ENCODE measurements around the gene NOTCH4.
A peak's percentile ranks its signal among the peaks of the same experiment; 100 is the strongest.

Gene NOTCH4

GRCh38 chr6:32179766-32180405 lies 44.0 kb downstream of the NOTCH4 start:
- no peak for DNase-seq

DNA sequence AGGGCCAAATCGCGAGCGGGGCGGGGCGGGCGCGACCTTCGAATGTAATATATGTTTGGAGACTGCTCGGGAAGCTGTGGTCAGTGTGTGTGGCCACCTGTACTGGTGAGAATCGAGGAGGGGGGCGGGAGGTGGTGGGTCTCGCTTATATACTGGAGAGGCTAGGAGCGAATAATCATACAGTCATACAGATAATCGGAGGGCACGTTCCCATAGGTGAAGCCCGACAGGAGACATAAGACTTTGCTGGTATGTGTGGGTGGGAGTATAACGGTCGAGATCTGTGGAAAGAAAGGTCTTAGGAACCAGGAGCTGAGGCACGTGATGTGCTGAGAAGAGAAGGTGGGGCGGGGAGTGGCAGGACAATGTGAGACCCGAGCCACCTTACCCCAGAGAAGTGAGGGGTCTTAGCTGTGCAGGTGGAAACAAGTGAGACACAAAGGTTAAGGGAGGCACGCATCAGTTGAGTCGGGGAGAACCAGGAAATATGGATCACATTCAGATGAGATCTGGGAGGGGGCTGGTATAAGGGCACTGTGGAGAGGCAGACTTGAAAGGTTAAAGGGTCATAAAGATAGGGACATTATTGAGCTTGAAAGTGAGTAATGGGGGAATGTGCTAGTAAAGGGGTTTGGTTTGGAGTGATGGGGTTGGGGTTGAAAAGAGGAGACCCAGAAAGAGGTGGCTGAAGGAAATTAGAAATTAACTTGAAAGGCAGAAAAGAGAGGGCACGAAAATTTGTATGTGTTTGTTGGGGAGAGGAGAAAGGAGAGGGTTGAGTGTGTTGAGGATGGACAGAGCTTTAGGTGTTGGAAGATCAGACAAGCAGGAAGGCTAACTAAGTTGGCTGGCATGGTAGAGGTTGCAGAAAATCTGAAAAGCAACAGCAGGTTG lies 45.1 kb downstream of the NOTCH4 start:
- DNase-seq: no peak

- DNase-seq: peak; percentile 89 to 100 (median 93)
Observed at GRCh38 chr6:32177788-32178546, 45.9 kb downstream of the NOTCH4 start, which contains the start of gene RNF5. Gene RNF5 (plus strand): TSS chr6:32178405. CDS start chr6:32178512, 107 bp downstream.

DNA sequence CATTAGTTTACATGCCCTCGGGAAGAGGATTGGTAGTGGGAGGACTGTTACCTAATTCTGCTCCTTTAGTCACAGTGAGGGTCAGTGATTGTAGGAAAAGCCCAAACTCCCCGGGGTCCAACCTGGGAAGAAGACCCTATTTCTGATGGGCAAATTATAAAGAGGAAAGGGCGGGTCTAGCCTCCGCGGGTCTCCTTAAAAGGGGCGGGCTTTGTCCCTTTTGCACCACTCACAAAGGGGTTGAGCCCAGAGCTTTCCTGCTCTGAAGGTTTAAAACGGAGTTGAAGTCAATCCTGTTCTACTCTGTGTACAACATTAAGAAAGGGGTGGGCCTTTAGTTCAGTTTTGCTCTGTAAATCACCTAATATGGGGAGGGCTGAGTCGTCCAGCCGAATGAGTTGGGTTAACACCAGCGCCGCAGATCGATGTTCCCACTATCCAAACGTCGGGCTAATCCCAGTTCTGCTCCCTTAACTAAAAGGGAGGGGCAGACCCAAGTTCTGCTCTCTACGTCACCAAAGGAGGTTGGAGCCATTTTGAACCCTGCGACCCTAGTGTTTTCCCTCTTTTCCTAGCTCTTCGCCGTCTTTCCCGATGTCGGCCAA lies 46.6 kb downstream of the NOTCH4 start:
- DNase-seq: peak in 2 of 5 donors; percentile 28 to 68

GRCh38 chr6:32176476-32177182 lies 47.2 kb downstream of the NOTCH4 start:
- DNase-seq: no peak

DNA sequence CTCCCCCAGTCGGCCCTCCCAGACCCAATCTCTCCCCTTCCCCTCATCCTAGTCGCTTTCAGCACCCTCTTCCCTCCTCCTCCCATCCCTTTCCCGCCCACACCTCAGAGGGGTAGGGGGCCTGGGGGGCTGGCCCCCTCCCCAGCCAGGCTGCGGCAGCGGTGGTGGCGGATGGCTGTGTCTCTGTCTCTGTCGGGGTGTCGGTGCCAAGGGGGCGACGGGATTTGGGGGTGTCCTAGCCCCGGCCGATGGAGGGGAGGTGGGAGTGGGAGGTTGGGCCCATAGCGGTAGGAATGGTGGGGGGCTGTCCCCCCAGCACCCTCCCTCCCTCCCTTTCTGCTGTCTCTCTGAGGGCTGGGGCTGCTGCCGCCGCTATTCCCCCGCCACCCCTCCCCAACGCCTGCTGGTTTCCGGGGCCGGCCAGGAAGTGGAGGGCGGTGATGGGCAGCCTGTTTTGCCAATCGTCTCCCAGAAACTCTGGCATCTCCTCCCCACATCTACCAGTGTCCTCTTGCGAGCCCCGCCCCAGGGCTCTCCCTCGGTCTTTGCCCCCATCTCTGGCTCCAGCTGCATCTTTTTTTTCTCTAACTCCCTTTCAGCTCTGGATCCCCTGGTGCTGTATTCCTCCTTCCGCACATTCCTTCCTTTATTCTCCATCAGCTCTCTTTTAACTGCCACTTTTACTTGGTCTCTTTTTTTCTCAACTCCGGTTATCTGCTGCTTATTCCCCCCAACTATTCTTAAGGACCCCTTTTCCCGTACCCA lies 48.0 kb downstream of the NOTCH4 start, which contains the start of gene AGPAT1:
TSS of gene AGPAT1 (minus strand) at position 374 of the 765 bp plus-strand sequence. CDS start 4,588 bp downstream, outside the sequence.
- peak; percentile 89 to 96 (median 93) for DNase-seq

- DNase-seq: no peak
Observed at GRCh38 chr6:32175322-32175710, 48.6 kb downstream of the NOTCH4 start.

GRCh38 chr6:32174416-32174815 lies 49.5 kb downstream of the NOTCH4 start:
- DNase-seq: no peak

DNA sequence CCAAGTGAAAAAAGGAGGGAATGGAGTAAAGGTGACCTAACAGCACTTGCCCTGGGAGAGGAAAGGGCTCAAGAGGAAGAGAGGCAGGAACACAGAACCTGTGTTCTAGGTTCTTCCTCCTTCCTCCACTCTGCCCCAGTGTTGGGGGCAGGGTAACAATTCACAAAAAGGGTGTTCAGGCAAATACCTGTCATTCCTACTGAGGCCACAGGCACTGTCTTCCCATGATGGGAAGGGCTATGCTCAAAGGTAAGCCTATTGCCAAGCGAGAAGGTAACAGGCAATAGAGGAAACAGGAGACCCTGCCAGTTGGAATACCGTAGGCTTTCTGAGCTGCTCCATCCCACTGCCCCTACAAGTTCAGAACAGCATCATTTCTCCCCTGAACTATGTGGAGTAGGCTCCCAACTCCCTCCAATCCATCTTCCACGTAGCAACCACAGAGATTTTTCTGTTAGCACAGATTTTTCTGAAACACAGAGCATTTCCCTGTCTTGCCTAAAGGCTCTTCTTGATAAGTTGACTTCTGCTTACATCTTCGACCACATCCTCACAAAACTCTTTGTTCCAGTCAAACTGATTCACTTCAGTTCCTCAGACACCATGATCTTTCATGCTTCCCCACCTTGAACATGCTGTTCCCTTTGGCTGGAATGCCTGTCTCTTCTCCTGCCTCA lies 50.7 kb downstream of the NOTCH4 start:
- DNase-seq: no peak

- DNase-seq: no peak
Observed at GRCh38 chr6:32171234-32171633, 52.6 kb downstream of the NOTCH4 start.

- no peak for DNase-seq
Observed at GRCh38 chr6:32170294-32170693, 53.6 kb downstream of the NOTCH4 start.

GRCh38 chr6:32168807-32169591 lies 54.9 kb downstream of the NOTCH4 start:
- DNase-seq: no peak

DNA sequence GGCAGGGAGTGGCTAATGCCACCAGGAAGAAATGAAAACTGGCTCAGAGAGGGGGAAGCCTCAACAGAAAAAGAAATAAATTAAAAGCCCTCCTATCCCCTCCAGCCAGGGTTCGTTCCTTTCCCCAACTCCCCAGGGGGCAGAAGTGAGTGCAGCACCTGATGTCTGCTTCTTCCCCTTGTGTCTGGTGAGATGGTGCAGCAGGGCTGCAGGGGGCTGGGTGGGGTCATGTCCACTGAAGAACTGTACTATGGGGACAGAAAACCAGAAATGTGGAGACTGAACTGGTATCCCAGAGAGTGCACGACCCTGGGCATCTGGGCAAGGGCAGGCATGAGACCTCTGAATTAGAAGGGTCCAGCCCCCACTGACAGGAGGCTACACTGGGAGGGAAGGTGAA lies 55.5 kb downstream of the NOTCH4 start:
- DNase-seq: no peak

DNA sequence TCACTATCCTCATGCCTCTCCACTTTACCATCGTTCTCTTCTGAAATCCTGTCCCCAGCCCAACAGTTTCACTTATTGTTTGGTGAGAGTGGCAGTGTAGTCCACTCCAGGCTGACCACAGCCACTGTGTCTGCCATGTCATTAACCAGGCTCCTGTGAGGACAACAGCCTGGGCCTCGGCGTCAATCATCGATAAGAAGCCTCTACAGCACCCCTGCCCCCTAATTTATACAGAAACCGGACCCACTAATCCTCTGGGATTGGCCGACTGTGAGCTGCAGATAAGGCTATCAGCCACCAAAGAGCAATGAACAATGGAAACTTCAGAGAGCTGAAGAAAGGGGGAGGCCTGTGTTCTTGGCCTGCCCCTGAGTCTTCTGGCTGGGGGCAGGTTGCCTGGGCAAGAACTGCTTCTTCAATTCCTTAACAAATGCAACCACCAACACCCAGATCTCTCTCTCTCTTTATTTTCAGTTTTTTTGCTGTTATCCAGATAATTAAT lies 56.1 kb downstream of the NOTCH4 start:
- no peak for DNase-seq

DNA sequence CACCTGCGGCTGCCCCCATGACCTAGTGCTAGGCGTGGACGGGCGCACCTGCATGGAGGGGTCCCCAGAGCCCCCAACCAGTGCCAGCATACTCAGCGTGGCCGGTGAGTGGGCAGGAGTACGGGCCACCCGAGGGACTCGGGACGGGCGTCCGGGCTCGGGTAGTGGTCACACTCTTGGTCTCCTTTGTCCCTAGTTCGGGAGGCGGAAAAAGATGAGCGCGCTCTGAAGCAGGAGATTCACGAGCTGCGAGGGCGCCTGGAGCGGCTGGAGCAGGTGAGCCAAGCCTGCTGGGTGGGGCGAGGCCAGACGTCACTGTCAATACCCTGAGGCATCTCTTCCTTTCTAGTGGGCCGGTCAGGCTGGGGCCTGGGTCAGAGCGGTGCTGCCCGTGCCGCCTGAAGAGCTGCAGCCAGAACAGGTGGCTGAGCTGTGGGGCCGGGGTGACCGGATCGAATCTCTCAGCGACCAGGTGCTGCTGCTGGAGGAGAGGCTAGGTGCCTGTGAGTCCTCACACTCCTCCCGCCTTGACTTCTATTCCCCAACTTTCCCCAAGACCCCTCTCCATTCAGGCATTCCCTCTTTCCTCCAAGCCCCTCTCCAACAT lies 56.6 kb downstream of the NOTCH4 start:
- DNase-seq: no peak

DNA sequence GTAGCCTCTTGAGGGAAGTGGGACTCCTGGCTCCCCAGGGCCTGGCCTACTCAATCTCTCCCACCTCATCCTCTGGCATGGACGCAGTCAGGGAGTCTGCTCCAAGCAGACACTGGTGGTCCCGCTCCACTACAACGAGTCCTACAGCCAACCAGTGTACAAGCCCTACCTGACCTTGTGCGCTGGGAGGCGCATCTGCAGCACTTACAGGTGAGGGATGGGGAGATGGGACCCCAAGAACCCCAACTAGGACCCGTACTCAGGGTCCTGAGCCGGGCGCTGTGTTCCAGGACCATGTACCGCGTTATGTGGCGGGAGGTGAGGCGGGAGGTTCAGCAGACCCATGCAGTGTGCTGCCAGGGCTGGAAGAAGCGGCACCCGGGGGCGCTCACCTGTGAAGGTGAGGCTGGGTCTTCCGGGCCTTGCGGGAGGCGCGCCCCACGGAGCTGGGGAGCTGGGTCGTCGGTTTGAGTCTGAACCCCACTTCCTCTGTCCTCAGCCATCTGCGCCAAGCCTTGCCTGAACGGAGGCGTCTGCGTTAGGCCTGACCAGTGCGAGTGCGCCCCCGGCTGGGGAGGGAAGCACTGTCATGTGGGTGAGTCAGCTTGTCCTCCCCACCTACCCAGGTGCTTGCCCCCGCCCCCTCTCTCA lies 57.3 kb downstream of the NOTCH4 start:
- DNase-seq: no peak

- no peak for DNase-seq
Observed at GRCh38 chr6:32164295-32164694, 59.6 kb downstream of the NOTCH4 start, which contains the start of gene EGFL8. Gene EGFL8 (plus strand): TSS chr6:32164595. CDS start chr6:32166166, 1,571 bp downstream.

DNA sequence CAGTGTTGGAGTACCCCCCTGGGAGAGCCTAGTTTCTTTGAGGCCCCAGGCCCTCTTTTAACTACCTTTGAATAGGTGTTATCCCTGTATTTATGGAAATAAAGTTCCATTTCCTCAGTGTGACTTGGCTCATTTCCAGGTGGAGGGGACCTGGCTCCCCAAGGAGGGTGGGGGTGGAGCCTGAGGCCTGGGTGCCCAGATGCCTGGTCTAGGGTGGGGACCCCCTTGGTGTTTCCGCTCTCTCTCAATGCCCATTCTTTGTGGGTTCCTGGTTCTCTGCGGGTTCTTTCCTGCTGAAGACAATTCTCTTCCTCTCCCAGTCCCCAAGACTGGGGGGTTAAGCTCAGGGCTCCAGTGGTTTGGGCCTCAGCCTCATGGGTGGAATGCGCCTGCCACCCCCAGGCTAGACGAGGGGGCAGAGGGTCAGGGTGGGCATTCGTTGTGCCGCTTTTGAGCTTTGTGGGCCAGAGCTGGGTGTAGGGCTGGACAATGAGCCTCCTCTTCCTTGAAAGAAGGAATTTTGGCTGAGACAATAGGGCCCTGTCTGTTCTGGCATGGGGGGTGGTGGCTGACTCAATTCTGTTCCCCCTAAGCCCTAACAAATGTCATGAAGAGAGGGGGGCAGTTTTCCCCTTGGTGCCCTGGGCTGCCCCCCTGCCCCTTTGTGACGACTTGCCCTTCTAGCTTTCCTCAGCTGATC lies 60.2 kb downstream of the NOTCH4 start:
- DNase-seq: no peak
